Measurements from ENCODE around the gene ASTN2. TPM values are rescaled to one million over a fixed set of nuclear protein-coding genes. Genes with fewer than 3 reads are reported as not detected.
"Not testable (repeated sequence)": the region's sequence is repeated elsewhere in the genome, so short reads cannot be mapped to it uniquely, and the experiment has no call there.

Gene ASTN2
- total and polyA plus RNA-seq, 4 donors: 0.57 to 2.9 (median 1.4) TPM

DNA sequence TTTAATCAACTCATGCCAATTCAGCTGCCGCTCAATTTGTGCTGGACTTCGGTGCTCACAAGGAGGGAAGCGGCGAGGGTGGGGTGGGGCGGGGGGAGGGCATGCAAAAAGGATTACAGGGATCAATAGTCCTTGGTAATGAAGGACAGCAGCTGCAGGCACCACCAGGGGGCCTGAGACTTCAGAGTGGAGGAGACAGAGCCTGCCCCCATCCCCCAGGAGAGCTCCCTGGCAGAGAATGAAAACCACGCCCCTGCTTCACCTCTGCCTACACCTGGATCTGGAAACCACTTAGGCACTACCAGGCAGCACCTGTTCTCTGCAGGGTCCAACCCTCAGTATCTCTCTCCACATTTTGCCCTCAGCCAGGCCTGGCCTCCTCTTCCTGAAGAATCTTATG is 572.2 kb downstream of the ASTN2 start:
- peaks cover 0 to 2% (median 0%) of the 10 kb centered on the region in 4 donors for H3K9me3 ChIP-seq (ENCODE audit: control insufficient read depth in 4 of 4, low read length in 3 of 4)
- H3K36me3 ChIP-seq (ENCODE audit: control insufficient read depth in 4 of 4, insufficient read depth in 3 of 4, low read depth in 1 of 4, low read length in 3 of 4): no peaks in the 10 kb centered on the region
- H3K4me1 ChIP-seq (ENCODE audit: control insufficient read depth in 4 of 4, insufficient read depth in 4 of 4, low read length in 3 of 4): no peaks in the 10 kb centered on the region
- DNase-seq (ENCODE audit: low spot score): no peak
- TF ChIP-seq ZBTB33 (IDR thresholded peaks at IDR 0.05) (no peak), NR2F2 (IDR thresholded peaks at IDR 0.05) (no peak)
- TF ChIP-seq, protein P1, sequence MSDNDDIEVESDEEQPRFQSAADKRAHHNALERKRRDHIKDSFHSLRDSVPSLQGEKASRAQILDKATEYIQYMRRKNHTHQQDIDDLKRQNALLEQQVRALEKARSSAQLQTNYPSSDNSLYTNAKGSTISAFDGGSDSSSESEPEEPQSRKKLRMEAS (IDR thresholded peaks at IDR 0.05): no peak
- H3K27me3 ChIP-seq (ENCODE audit: control insufficient read depth in 4 of 4, insufficient read depth in 4 of 4, low read length in 3 of 4): peaks cover 0 to 4% (median 0%) of the 10 kb centered on the region in 4 donors
- H3K27ac ChIP-seq (ENCODE audit: low read depth in 1 of 2, low read length in 2 of 2): no peak overlapping the region
- H3K9ac ChIP-seq (ENCODE audit: low read depth in 1 of 2, low read length in 2 of 2): no peak overlapping the region
- WGBS: 55% methylated on average over 6 of the region's 6 CpGs
- no peak overlapping the region for H3K4me3 ChIP-seq (ENCODE audit: low read depth in 1 of 3, low read length in 3 of 3)

DNA sequence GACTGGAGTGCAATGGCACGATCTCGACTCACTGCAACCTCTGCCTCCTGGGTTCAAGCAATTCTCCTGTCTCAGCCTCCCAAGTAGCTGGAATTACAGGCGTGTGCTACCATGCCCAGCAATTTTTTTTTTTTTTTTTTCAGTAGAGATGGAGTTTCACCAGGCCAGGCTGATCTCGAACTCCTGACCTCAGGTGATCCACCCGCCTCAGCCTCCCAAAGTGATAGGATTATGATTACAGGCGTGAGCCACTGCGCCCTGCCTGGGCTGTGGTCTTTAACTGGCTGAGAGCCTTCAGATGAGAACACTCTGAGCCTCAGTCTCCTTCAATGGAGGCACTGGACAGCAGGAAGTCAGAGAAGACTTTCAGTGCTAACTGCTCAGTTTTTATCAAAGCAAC is 576.4 kb downstream of the ASTN2 start:
- not testable (repeated sequence) for H3K9me3 ChIP-seq (ENCODE audit: control insufficient read depth in 4 of 4, low read length in 3 of 4); H3K4me1 ChIP-seq (ENCODE audit: control insufficient read depth in 4 of 4, insufficient read depth in 4 of 4, low read length in 3 of 4); H3K36me3 ChIP-seq (ENCODE audit: control insufficient read depth in 4 of 4, insufficient read depth in 3 of 4, low read depth in 1 of 4, low read length in 3 of 4); H3K27ac ChIP-seq (ENCODE audit: low read depth in 1 of 2, low read length in 2 of 2); H3K9ac ChIP-seq (ENCODE audit: low read depth in 1 of 2, low read length in 2 of 2); H3K4me3 ChIP-seq (ENCODE audit: low read depth in 1 of 3, low read length in 3 of 3); H3K27me3 ChIP-seq (ENCODE audit: control insufficient read depth in 4 of 4, insufficient read depth in 4 of 4, low read length in 3 of 4); DNase-seq (ENCODE audit: low spot score)
- 81% methylated on average over 7 of the region's 7 CpGs for whole genome bisulfite sequencing

DNA sequence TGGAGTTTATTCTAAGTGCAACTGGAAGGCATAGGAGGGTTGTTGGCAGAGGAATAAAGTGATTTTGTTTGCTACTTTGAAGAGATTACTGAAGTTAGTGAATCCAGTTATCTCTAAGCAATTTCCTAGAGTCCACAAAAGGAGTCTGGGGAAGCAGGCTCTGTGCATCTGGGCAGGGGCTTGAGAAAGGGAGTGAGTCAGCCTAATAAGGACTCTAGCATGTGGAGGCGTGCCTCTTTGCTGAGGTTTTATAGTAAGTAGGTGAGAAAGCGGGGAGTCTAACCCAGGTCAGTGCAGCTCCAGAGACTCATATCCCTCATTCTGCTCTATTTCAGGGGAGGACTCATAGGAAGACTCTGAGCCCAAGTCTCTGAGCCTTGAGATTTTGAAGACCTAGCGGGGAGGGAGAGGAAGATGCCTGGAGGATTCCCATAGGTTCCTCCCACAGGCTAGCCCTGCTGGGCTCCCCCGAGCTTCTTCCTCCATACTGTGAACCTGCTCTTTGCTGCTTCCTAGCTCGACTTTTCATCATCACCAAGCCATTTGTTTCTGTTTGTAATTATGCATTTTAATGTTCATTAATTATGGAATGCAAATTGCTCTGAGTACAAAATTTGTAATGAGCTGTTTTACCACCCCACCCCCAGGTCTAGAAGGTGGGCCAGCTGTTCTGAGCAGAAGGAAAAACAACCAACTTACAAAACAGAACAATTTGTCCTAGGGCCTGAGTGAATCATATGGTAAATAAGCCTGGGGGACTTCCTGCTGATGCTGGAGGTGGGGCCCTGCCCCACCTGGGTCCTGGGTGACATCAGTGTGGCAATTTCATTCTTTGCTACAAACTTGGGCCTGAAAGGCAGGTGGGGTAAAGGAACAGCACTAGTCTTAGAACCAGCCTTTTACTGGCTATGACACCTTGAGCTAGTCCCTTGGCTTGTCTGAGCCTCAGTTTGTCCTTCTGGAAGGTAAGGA is 577.6 kb downstream of the ASTN2 start:
- Histone ChIP-seq H3K27me3 (ENCODE audit: control insufficient read depth in 4 of 4, insufficient read depth in 4 of 4, low read length in 3 of 4) (peaks cover 0 to 6% (median 0%) of the 10 kb centered on the region in 4 donors), H3K27ac (ENCODE audit: low read depth in 1 of 2, low read length in 2 of 2) (no peak overlapping the region)
- DNase-seq (ENCODE audit: low spot score): no peak

GRCh38 chr9:116830321-116830720 is 584.5 kb downstream of the ASTN2 start:
- not testable (repeated sequence) for DNase-seq (ENCODE audit: low spot score); H3K36me3 ChIP-seq (ENCODE audit: control insufficient read depth in 4 of 4, insufficient read depth in 3 of 4, low read depth in 1 of 4, low read length in 3 of 4); H3K4me1 ChIP-seq (ENCODE audit: control insufficient read depth in 4 of 4, insufficient read depth in 4 of 4, low read length in 3 of 4); H3K27me3 ChIP-seq (ENCODE audit: control insufficient read depth in 4 of 4, insufficient read depth in 4 of 4, low read length in 3 of 4); H3K4me3 ChIP-seq (ENCODE audit: low read depth in 1 of 3, low read length in 3 of 3); H3K27ac ChIP-seq (ENCODE audit: low read depth in 1 of 2, low read length in 2 of 2); H3K9me3 ChIP-seq (ENCODE audit: control insufficient read depth in 4 of 4, low read length in 3 of 4); H3K9ac ChIP-seq (ENCODE audit: low read depth in 1 of 2, low read length in 2 of 2)
- WGBS: 91% methylated on average over 2 of the region's 2 CpGs

More for the DNA sequence above, 577.6 kb downstream of the ASTN2 start:
- no peak overlapping the region for H3K9ac ChIP-seq (ENCODE audit: low read depth in 1 of 2, low read length in 2 of 2)
- no peaks in the 10 kb centered on the region for H3K36me3 ChIP-seq (ENCODE audit: control insufficient read depth in 4 of 4, insufficient read depth in 3 of 4, low read depth in 1 of 4, low read length in 3 of 4)
- H3K4me1 ChIP-seq (ENCODE audit: control insufficient read depth in 4 of 4, insufficient read depth in 4 of 4, low read length in 3 of 4): no peaks in the 10 kb centered on the region
- TF ChIP-seq TAF1 (conservative IDR thresholded peaks at IDR 0.05) (no peak), GABPA (IDR thresholded peaks at IDR 0.05 in 1 of 2, conservative IDR thresholded peaks at IDR 0.05 in 1 of 2) (no peak), YY1 (IDR thresholded peaks at IDR 0.05) (no peak), JUND (IDR thresholded peaks at IDR 0.05) (no peak), NR2F2 (IDR thresholded peaks at IDR 0.05) (no peak), FOXA1 (IDR thresholded peaks at IDR 0.05) (no peak), RAD21 (IDR thresholded peaks at IDR 0.05) (no peak), EGR1 (IDR thresholded peaks at IDR 0.05; ENCODE audit: low read depth in 2 of 2) (no peak)
- TF ChIP-seq, protein P2, sequence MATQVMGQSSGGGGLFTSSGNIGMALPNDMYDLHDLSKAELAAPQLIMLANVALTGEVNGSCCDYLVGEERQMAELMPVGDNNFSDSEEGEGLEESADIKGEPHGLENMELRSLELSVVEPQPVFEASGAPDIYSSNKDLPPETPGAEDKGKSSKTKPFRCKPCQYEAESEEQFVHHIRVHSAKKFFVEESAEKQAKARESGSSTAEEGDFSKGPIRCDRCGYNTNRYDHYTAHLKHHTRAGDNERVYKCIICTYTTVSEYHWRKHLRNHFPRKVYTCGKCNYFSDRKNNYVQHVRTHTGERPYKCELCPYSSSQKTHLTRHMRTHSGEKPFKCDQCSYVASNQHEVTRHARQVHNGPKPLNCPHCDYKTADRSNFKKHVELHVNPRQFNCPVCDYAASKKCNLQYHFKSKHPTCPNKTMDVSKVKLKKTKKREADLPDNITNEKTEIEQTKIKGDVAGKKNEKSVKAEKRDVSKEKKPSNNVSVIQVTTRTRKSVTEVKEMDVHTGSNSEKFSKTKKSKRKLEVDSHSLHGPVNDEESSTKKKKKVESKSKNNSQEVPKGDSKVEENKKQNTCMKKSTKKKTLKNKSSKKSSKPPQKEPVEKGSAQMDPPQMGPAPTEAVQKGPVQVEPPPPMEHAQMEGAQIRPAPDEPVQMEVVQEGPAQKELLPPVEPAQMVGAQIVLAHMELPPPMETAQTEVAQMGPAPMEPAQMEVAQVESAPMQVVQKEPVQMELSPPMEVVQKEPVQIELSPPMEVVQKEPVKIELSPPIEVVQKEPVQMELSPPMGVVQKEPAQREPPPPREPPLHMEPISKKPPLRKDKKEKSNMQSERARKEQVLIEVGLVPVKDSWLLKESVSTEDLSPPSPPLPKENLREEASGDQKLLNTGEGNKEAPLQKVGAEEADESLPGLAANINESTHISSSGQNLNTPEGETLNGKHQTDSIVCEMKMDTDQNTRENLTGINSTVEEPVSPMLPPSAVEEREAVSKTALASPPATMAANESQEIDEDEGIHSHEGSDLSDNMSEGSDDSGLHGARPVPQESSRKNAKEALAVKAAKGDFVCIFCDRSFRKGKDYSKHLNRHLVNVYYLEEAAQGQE (IDR thresholded peaks at IDR 0.05): no peak
- TF ChIP-seq, protein P1 (IDR thresholded peaks at IDR 0.05): no peak
- 65% methylated on average over 5 of the region's 5 CpGs for WGBS
- H3K4me3 ChIP-seq (ENCODE audit: low read depth in 1 of 3, low read length in 3 of 3): no peak overlapping the region
- peaks cover 0 to 2% (median 0%) of the 10 kb centered on the region in 4 donors for H3K9me3 ChIP-seq (ENCODE audit: control insufficient read depth in 4 of 4, low read length in 3 of 4)

Measured in liver (tissue), 9 donors.